Measurements from ENCODE around the gene CTBP2. TPM values are rescaled to one million over a fixed set of nuclear protein-coding genes. Genes with fewer than 3 reads are reported as not detected.

The CTBP2 gene
- total RNA-seq, 1 experiment from 2014 or later = 212 TPM

DNA sequence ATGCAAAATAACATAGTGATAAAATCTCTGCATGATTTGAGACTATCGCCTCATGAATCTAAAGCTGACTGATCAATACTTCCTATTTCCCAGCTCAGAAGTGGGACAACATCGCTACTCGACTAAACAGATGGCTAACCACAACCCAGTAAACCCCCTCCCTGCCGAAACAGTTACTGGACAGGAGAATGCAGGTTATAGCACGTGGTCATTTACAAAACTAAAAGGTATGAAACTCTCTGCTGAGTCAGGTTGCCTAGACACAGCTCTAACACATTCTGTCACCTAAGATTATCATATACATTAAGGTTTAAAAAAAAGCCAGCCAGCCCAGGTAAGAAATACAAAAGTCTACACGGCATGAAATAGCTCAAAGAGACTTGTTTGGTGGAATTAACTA, 64.0 kb downstream of the CTBP2 start:
- peak overlapping the region in 2 of 3 experiments; percentile 24 to 86; a peak in 2 of 7 replicates for H3K27ac Mint-ChIP-seq
- peaks cover 9% of the 10 kb centered on the region; the same call in 1 of the 2 replicates for H3K4me1 ChIP-seq (ENCODE audit: insufficient read depth, low read length)
- H4K91ac ChIP-seq (ENCODE audit: insufficient read length, low read depth, low read length) = no peak overlapping the region
- no peak overlapping the region for H3T11ph ChIP-seq (ENCODE audit: low read length)
- H3K4me2 ChIP-seq (ENCODE audit: insufficient read depth, insufficient read length, low read length) = no peak overlapping the region
- peaks cover 2% of the 10 kb centered on the region for H4K20me1 ChIP-seq (ENCODE audit: control insufficient read depth, insufficient read depth, insufficient read length)
- H3K27ac ChIP-seq (ENCODE audit: insufficient read length, low read depth, low read length) = no peak overlapping the region
- H2AFZ ChIP-seq (ENCODE audit: low read length) = no peak overlapping the region
- H3K36me3 Mint-ChIP-seq (ENCODE audit: insufficient read depth in 1 of 3, low read depth in 3 of 3) = peaks cover 28 to 53% (median 44%) of the 10 kb centered on the region in 3 experiments; a peak in 6 of 7 replicates
- no peak overlapping the region for H2BK20ac ChIP-seq (ENCODE audit: low read depth, low read length, poor library complexity, severe bottlenecking)
- H2BK15ac ChIP-seq (ENCODE audit: low read depth, low read length) = no peak overlapping the region
- no peaks in the 10 kb centered on the region for H3K79me1 ChIP-seq (ENCODE audit: insufficient read depth, low read depth, low read length, poor library complexity, severe bottlenecking)
- no peak overlapping the region for H4K8ac ChIP-seq (replicated peaks; ENCODE audit: insufficient read length, low read depth, low read length)
- no peak overlapping the region for H3K18ac ChIP-seq (ENCODE audit: insufficient read length, low read depth, low read length)
- no peak overlapping the region for H2BK5ac ChIP-seq (ENCODE audit: insufficient read length, low read length)
- no peaks in the 10 kb centered on the region for H3K9me3 ChIP-seq (ENCODE audit: control insufficient read depth, low read depth, low read length)
- H3K27me3 ChIP-seq (ENCODE audit: insufficient read depth, low read length) = no peaks in the 10 kb centered on the region
- no CpG with 5 or more reads among the region's 6 CpGs for WGBS (ENCODE audit: extremely low coverage, insufficient read length, low lambda C conversion rate)
- H3K23ac ChIP-seq (ENCODE audit: insufficient read length, low read depth, low read length) = no peak overlapping the region
- H3K4me3 Mint-ChIP-seq = no peak overlapping the region
- H3K27me3 Mint-ChIP-seq (ENCODE audit: low read depth) = no peaks in the 10 kb centered on the region
- H2BK120ac ChIP-seq (ENCODE audit: low read depth, low read length, poor library complexity, severe bottlenecking) = no peak overlapping the region
- no peak overlapping the region for H2BK12ac ChIP-seq (ENCODE audit: insufficient read length, low read depth, low read length)
- no peak overlapping the region for H3K56ac ChIP-seq (ENCODE audit: insufficient read length, low read depth, low read length)
- no peak overlapping the region for H3K4ac ChIP-seq (ENCODE audit: low read depth, low read length)
- H3K14ac ChIP-seq (ENCODE audit: insufficient read depth, low read length) = no peak overlapping the region
- H2AK5ac ChIP-seq (ENCODE audit: insufficient read length, low read length) = no peak overlapping the region
- H3K9me3 Mint-ChIP-seq = no peaks in the 10 kb centered on the region
- H3K4me1 Mint-ChIP-seq = peaks cover 66 to 74% of the 10 kb centered on the region in 2 experiments
- H3K9ac ChIP-seq (ENCODE audit: extremely low read depth, insufficient read length, low read length) = no peak overlapping the region
- DNase-seq = no peak
- H3K23me2 ChIP-seq (ENCODE audit: insufficient read length, low read depth, low read length, poor library complexity, severe bottlenecking) = no peaks in the 10 kb centered on the region
- peaks cover 74% of the 10 kb centered on the region; the same call in 1 of the 2 replicates for H3K79me2 ChIP-seq (ENCODE audit: insufficient read depth, low read length)
- TF ChIP-seq CTCF (conservative IDR thresholded peaks at IDR 0.05) = no peak
- no peak overlapping the region for H4K5ac ChIP-seq (ENCODE audit: insufficient read length, low read depth, low read length)
